ENCODE results near the gene IFI30. TPM values are rescaled to one million over a fixed set of nuclear protein-coding genes. Genes with fewer than 3 reads are reported as not detected.
"Not testable (repeated sequence)": the region's sequence is repeated elsewhere in the genome, so short reads cannot be mapped to it uniquely, and the experiment has no call there.

The IFI30 gene
- total RNA-seq, 1 experiment from 2014 or later = 77.6 TPM

DNA sequence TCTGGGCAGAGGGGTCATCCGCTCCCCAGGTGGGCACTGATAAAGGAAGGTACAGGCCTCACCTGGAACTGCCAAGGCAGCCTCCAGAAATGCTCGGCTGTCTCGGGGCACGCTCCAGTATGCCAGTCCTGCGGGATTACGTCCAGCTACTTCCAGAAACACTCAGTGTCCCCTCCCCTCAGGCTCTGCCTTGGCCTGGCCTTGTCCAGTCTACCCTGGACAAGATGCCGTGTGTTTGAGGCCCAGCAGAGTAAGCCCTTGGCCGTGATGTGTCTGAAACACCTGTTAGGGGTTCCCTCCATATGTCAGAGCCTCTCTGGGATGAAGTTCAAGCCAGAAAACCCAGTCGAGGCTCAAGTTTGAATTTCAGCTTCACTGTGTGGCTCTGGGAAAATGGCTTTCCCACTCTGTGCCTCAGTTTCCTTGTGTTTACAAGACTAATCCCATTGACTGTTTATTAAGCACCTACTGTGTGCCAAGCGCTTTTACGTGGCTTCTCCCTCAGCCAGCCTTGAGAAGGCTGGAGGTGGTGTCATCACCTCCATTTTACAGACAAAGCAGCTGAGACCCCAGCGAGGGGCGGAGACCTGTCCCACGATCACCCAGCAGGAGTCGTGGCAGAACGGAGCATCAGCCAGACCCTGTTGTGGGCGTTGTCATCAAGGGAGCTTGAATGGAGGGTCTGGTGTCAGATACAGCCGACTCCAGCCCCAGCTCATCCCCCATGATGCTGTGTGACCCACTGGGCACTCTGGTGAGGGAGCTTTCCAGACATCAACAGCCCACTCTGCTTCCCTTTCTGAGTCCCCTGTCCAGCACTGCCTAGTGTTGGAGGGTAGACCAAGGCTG, 22.6 kb upstream of the IFI30 start:
- in situ Hi-C loops (cut with HindIII; ENCODE audit: low sequenced_read_pairs) = no loop called here
- peak; percentile 82 for DNase-seq (ENCODE audit: low spot score)

DNA sequence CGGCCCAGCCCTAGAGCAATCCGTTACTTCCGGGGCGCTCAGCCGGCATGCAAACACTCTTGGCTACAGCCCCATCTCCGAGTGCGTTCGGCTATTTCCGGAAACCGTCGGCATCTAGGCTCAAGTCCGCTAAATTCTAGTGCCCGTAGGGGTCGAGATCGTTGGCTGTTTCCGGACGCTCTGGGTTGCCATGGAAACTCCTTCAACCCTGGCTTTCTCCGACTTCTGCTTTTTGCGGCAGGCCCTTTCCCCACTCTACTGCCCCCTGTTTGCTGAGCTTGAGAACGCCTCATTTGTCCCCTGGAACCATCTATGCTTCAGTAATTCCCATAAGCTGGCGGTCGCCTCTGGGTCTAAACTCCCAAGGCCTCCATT, 21.2 kb upstream of the IFI30 start:
- DNase-seq (ENCODE audit: low spot score) = peak; percentile 92
- in situ Hi-C loops (cut with HindIII; ENCODE audit: low sequenced_read_pairs) = no loop called here

DNA sequence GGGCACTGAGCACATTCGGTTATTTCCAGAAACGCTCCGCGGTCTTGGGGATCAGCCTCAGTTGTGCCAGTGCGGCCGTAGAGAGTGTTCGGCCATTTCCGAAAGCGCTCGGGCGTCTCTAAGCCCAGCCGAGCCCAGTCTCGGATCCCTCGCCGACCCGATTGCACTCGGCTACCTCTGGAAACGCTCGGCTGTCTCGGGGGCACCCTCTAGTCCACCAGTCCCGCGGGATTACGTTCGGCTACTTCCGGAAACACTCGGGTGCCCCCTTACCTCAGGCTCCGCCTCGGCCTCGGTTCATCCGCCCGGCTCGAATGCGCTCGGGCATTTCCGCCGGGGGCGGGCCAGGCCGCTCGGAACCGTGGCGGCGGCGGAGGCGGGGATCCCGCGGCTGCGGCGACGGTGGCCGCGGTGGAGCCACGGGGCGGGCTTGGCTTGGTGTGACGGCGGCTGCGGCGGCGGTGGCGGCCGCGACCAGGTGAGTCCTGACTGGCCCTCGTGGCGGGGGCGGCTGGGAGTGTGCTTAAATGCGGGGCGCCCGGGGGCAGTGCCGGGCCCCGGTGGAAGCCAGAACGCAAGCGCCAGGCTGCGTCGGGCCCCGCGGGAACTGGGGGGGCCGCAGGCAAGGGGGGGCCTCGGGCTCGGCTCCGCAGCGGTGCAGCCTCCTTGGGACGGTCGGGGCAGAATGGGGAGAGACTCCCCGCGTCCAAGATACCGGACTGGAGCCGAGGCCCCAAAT, 20.6 kb upstream of the IFI30 start, which contains the start of gene PIK3R2:
Gene PIK3R2 (plus strand): TSS at position 347 of the 739 bp plus-strand sequence. CDS start 2,717 bp downstream, outside the sequence.
- in situ Hi-C loops (cut with HindIII; ENCODE audit: low sequenced_read_pairs) = no loop called here
- DNase-seq (ENCODE audit: low spot score) = peak; percentile 99

DNA sequence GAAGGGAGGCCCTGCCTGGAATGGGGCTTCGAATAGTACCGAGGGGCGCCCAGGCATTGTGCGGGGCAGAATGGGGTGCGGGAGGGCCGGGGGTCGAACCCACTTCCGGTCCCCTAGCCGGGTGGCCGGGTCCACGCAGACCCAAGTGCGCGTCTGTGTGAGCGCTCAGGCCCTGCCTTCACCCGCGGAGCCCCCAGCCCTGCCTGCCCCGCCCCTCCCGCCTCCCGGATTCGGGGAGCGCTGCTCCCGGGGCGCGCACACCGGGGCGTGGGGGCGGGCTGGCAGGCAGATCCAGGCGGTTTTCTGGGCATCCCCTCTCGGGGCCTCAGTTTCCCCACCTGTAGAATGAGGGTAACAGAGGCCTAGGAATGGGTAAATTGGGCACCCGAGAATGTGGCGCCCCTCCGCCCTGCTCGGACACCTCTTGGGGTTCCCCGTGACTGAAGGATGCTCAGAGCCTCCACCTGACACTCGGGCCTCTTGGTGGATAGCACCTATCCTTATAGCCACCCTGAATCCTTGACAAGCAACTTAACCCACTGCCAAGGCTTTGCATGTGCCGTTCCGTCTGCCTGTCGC, 20.0 kb upstream of the IFI30 start:
- in situ Hi-C loops (cut with HindIII; ENCODE audit: low sequenced_read_pairs) = no loop called here
- DNase-seq (ENCODE audit: low spot score) = no peak

DNA sequence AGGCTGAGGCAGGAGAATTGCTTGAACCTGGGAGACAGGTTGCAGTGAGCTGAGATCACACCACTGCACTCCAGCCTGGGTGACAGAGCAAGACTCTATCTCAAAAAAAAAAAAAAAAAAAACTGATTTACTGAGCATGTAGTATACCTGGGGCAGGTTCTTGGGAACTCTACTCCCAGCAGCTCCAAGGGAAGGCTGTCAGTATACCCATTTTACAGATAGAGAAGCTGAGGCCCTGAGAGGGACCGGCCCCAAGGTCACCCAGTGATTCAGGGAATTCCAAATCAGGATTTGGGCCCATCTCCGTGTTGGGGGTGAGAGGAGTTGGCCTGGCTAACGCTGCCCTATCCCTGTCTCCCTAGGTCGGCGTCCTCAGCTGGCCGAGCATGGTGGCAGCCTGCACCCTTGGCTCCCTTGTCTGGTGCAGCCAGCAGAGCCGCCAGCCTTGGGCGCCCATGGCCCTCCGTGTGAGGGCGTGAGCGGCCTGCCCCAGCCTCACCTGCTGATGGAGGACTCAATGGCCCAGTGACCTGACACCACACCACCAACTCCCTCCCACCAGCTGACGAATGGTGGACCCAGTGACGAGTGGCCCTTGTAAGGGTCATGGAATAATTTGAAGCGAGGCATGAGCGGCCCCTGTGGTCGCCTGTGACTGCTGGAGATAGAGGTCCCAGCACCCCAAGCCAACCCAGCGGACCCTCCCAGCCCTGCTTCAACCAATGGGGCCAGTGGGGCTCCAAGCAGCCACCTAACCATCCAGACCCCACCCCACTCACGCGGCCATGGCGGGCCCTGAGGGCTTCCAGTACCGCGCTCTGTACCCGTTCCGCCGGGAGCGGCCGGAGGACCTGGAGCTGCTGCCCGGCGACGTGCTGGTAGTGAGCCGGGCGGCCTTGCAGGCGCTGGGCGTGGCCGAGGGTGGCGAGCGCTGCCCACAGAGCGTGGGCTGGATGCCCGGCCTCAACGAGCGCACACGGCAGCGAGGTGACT, 18.2 kb upstream of the IFI30 start:
- in situ Hi-C loops (cut with HindIII; ENCODE audit: low sequenced_read_pairs) = no loop called here
- no peak for DNase-seq (ENCODE audit: low spot score)

DNA sequence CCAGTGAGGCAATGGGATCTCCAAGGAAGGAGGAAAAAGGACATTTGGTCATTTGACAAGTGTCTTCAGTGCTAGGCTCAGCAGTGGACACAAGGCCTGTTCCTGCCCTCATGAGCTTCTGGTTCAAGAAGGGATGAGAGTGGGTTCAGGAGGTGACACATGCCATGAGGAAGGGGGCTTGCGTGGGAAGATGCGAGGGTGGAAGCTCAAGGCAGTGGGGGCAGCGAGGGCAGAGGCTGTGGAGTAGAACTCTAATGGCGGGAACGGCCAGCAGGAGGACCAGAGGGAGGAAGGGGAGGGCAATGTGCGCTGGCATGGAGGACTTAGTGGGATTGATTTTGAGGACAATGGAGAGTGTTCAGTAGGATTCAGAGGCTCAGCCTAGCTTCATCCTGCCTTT, 17.3 kb upstream of the IFI30 start:
- DNase-seq (ENCODE audit: low spot score) = no peak
- in situ Hi-C loops (cut with HindIII; ENCODE audit: low sequenced_read_pairs) = no loop called here

DNA sequence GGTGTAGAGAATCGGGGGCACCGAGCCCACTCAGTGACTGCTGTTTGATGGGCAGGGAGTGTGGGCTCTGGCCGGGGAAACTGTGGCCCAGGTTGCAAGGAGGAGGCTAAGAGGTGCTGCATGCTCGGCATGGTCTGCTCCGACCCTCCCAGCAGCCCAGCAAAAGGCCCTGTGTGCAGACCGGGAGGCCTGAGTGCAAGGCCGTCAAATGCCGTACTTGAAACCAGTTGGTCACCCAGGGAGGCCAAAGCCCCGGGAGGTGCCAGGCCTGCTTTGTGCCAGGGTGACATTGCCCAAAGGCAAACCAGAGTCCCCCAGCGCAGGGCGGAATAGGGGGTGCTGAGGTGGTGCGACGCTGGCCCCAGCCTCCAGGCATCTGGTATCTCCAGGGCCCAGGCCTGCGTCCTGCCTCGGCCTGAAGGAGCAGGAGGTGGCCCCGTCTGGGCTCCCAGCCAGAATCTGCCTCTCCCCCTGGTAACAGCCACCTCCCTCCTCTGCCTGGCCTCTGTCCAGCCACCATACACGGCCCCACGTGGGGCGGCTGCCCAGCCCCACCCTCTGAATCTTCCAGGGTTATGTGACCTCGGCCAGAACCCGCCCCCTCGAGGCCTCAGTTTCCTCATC, 16.7 kb upstream of the IFI30 start:
- peak; percentile 70 for DNase-seq (ENCODE audit: low spot score)
- in situ Hi-C loops (cut with HindIII; ENCODE audit: low sequenced_read_pairs) = no loop called here

DNA sequence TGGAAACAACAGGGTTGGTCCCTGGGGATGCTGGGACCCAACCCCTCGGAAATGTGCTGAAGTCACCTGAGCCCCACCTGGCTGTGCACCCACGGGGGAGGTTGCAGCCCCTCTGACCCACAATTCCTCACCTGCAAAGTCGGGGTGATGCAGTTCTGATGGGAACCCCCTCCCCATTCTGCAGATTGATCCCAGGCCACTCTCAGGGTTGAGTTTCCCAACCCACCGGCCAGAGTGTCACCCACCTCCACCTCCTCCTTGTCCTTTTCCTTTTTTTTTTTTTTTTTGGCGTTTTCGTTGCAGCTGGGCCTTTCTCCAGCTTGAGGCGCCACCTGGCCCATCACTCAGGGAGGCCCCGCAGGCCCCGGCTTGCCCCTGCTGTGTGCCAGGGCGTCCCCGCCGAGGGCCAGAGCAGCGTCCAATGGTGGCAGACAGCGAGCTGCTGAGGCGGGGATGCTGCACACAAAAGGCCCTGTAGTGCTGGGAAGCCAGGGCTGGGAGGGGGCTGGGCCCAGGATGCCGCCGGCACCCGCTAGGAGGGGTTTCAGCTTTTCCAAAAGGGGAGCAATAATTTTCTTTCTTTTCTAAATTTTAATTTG, 16.0 kb upstream of the IFI30 start:
- in situ Hi-C loops (cut with HindIII; ENCODE audit: low sequenced_read_pairs) = no loop called here
- peak; percentile 41 for DNase-seq (ENCODE audit: low spot score)

DNA sequence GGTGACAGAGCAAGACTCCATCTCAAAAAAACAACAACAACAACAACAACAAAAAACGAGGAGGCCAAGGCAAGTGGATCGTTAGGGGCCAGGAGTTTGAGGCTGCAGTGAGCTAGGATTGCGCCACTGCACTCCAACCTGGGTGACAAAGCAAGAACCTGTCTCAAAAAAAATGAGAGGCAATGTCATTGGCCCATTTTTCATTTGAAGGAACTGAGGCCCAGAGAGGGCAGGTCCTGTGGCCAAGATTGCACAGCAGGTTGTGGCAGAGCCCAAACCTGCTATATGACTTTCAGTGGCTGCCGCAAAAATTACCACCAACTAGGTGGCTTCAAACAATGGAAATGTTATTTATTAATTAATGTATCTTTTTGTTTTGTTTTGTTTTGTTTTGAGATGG, 15.1 kb upstream of the IFI30 start:
- no peak for DNase-seq (ENCODE audit: low spot score)
- in situ Hi-C loops (cut with HindIII; ENCODE audit: low sequenced_read_pairs) = no loop called here

DNA sequence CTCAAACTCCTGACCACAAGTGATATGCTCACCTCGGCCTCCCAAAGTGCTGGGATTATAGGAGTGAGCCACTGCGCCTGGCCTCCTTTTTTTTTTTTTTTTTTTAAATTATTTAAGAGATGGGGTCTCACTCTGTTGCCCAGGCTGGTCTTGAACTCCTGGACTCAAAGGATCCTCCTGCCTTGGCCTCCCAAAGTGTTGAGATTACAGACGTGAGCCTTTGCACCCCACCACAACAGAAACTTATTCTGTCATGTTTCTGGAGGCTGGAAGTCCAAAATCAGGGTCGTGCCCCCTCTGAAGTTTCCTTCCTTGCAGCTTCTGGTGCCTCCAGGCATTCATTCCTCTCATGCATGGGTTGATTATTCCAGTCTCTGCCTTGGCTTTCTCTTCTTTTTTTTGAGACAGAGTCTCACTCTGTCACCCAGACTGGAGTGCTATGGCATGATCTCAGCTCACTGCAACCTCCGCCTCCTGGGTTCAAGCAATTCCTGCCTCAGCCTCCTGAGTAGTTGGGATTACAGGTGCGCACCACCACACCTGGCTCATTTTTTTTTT, 14.5 kb upstream of the IFI30 start:
- DNase-seq (ENCODE audit: low spot score); in situ Hi-C loops (cut with HindIII; ENCODE audit: low sequenced_read_pairs): not testable (repeated sequence)

DNA sequence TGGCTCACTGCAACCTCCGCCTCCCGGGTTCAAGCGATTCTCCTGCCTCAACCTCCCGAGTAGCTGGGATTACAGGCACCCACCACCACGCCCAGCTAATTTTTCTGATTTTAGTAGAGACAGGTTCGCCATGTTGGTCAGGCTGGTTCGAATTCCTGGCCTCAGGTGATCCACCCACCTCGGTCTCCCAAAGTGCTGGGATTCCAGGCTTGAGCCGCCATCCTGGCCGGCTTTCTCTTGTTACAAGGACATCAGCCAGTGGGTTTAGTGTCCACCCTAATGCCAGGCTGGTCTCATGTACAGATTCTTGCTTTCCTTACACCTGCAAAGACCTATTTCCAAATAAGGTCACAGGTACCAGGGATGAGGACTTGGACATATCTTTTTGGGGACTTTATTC, 13.8 kb upstream of the IFI30 start:
- peak; percentile 7 for DNase-seq (ENCODE audit: low spot score)
- in situ Hi-C loops (cut with HindIII; ENCODE audit: low sequenced_read_pairs) = no loop called here

DNA sequence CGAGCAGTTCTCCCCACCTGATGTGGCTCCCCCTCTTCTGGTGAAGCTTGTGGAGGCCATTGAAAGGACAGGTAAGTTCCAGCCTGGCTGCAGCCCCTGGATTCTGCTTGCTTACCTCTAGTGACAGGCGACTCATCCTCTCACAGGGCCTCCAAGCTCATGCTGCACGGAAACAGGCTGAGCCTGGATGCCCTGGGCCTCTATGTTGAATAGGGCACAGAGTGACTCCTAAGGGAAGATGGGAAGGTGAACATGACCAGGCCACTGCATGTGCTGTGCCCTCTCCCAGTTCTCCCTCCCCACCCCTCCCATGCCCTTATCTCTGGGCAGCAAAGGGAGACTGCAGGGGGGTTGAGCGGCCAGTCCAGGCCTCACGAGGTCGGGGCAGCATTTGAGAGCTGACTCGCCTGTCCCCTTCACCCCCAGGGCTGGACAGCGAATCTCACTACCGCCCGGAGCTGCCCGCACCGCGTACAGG, 13.1 kb upstream of the IFI30 start:
- peak; percentile 17 for DNase-seq (ENCODE audit: low spot score)
- in situ Hi-C loops (cut with HindIII; ENCODE audit: low sequenced_read_pairs) = no loop called here

DNA sequence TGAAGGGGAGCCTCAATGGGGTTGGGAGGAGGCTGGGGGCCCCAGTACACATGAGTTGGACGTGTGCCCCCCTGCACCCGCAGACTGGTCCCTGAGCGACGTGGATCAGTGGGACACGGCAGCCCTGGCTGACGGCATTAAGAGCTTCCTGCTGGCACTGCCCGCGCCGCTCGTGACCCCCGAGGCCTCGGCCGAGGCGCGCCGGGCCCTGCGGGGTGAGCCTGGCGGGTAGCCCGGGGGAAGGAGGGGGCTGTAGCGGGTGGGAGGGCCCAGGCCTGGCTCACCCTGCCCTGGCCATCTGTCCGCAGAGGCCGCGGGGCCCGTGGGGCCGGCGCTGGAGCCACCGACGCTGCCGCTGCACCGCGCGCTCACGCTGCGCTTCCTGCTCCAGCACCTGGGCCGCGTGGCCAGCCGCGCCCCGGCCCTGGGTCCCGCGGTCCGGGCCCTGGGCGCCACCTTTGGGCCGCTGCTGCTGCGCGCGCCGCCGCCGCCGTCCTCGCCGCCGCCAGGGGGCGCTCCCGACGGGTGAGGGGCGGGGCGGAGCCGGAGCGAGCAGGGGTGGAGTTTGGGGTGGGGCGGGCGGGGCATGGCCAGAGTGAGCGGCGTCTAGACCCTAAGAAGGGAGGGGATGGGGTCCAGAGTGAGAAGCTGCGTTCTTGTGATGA, 12.5 kb upstream of the IFI30 start:
- in situ Hi-C loops (cut with HindIII; ENCODE audit: low sequenced_read_pairs) = no loop called here
- peak; percentile 74 for DNase-seq (ENCODE audit: low spot score)

DNA sequence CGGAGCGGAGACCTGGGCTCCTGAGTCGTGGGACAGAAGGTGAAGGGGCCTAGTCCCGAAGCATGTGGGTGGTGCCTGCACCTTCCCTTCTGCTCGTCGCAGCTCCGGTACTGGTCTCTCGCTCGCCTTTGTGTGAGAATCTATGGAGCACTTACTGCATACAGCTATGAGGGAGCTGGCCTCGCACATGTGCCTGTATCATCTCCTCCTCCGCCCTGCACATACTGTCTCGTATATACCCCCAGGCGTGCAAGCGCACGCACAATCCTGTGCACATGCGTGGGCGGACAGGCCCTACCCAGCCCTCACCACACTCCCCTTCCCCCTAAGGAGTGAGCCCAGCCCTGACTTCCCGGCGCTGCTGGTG, 12.0 kb upstream of the IFI30 start:
- in situ Hi-C loops (cut with HindIII; ENCODE audit: low sequenced_read_pairs) = no loop called here
- no peak for DNase-seq (ENCODE audit: low spot score)

DNA sequence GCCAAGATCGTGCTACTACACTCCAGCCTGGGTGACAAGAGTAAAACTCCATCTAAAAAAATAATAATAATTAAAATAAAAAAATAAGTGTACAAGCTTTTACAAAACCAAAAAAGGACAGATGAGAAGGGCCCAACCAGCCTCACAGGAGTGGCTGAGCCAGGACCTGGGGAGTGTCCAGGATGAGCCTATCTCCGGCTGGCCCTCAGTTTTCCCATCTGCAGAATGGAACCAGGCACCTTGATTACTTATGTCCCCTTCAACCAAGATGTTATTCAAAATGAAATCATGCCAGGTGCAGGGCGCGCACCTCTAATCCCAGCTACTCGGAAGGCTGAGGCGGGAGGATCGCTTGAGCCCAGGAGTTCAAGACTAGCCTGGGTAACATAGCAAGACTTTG, 9.5 kb upstream of the IFI30 start:
- in situ Hi-C loops (cut with HindIII; ENCODE audit: low sequenced_read_pairs) = no loop called here
- DNase-seq (ENCODE audit: low spot score) = no peak

DNA sequence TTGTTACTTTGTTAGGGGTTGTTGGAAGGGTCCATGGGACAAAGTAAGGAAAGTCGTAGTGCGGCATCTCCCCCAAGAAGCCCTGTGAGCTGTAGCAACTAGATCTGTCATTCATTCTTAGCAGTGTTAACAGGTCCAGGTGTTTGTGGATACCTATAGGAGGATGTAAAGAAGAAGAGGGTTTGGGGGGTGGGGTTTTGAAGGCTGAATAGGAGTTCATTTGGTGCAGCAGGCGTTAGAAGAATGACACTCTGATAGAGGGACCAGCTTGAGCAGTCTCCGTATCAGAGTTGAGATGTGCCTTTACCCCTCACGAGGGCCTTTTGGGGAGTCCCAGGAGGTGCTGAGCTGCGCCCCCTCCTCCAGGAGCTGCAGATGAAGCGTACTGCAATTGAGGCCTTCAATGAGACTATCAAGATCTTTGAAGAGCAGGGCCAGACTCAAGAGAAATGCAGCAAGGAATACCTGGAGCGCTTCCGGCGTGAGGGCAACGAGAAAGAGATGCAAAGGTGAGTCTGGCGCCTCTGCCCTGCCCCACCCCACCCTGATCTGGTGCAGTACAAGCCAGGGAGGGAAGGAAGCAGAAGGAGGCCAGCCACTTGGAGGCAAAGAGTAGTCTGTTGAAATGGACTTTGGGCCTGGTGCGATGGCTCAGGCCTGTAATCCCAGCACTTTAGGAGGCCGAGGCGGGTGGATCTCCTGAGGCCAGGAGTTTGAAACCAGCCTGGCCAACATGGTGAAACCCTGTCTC, 7.6 kb upstream of the IFI30 start:
- in situ Hi-C loops (cut with HindIII; ENCODE audit: low sequenced_read_pairs) = no loop called here

DNA sequence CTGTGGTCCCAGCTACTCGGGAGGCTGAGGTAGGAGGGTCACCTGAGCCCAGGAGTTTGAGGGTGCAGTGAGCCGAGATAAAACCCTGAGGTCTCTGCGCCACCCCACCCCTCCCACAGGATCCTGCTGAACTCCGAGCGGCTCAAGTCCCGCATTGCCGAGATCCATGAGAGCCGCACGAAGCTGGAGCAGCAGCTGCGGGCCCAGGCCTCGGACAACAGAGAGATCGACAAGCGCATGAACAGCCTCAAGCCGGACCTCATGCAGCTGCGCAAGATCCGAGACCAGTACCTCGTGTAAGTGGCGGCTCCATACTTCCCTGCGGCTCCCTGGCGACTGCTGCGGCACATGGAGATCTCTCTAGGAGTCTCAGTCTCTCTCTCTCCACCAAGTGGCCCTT, 6.6 kb upstream of the IFI30 start:
- in situ Hi-C loops (cut with HindIII; ENCODE audit: low sequenced_read_pairs) = no loop called here
- no peak for DNase-seq (ENCODE audit: low spot score)

More for the DNA sequence above, 7.6 kb upstream of the IFI30 start:
- no peak for DNase-seq (ENCODE audit: low spot score)
